ENCODE results near the gene LYPD6. TPM values are rescaled to one million over a fixed set of nuclear protein-coding genes. Genes with fewer than 3 reads are reported as not detected.

Gene LYPD6
- total RNA-seq, 1 donor from 2014 or later, result 2.1 TPM

DNA sequence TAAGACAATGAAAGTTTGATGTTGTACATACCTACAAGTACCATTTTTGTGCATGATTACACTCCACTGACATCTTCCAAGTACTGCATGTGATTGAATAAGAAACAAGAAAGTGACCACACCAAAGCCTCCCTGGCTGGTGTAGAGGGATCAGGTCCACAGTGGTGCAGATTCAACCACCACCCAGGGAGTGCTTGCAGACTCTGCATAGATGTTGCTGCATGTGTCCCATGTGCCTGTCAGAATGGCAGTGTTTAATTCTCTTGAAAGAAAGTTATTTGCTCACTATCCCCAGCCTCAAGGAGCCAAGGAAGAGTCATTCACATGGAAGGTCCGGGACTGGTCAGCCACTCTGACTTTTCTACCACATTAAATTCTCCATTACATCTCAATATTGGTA is 142.7 kb downstream of the LYPD6 start:
- no peaks in the 10 kb centered on the region for H3K9me3 Mint-ChIP-seq (ENCODE audit: unreplicated experiment)
- no peak for TF ChIP-seq CTCF (IDR thresholded peaks at IDR 0.05)
- no peaks in the 10 kb centered on the region for H3K27me3 Mint-ChIP-seq (ENCODE audit: unreplicated experiment)
- no peak overlapping the region for H3K27ac Mint-ChIP-seq (ENCODE audit: unreplicated experiment)
- H3K4me3 Mint-ChIP-seq (ENCODE audit: unreplicated experiment), result no peak overlapping the region
- DNase-seq (ENCODE audit: extremely low spot score, unreplicated experiment), result no peak
- no peaks in the 10 kb centered on the region for H3K4me1 Mint-ChIP-seq (ENCODE audit: unreplicated experiment)
- peaks cover 2% of the 10 kb centered on the region for H3K36me3 Mint-ChIP-seq (ENCODE audit: unreplicated experiment)

GRCh38 chr2:149473521-149473920 is 143.1 kb downstream of the LYPD6 start:
- no peaks in the 10 kb centered on the region for H3K4me1 Mint-ChIP-seq (ENCODE audit: unreplicated experiment)
- no peak overlapping the region for H3K4me3 Mint-ChIP-seq (ENCODE audit: unreplicated experiment)
- H3K27me3 Mint-ChIP-seq (ENCODE audit: unreplicated experiment), result no peaks in the 10 kb centered on the region

GRCh38 chr2:149483004-149483605 is 152.7 kb downstream of the LYPD6 start:
- H3K36me3 Mint-ChIP-seq (ENCODE audit: unreplicated experiment), result no peaks in the 10 kb centered on the region
- H3K4me1 Mint-ChIP-seq (ENCODE audit: unreplicated experiment), result peaks cover 6% of the 10 kb centered on the region
- peaks cover 2% of the 10 kb centered on the region for H3K27me3 Mint-ChIP-seq (ENCODE audit: unreplicated experiment)
- no peaks in the 10 kb centered on the region for H3K9me3 Mint-ChIP-seq (ENCODE audit: unreplicated experiment)
- TF ChIP-seq CTCF (IDR thresholded peaks at IDR 0.05), result no peak
- H3K4me3 Mint-ChIP-seq (ENCODE audit: unreplicated experiment), result no peak overlapping the region
- H3K27ac Mint-ChIP-seq (ENCODE audit: unreplicated experiment), result no peak overlapping the region
- DNase-seq (ENCODE audit: extremely low spot score, unreplicated experiment), result no peak

More at GRCh38 chr2:149473521-149473920, 143.1 kb downstream of the LYPD6 start:
- Mint-ChIP-seq H3K27ac (ENCODE audit: unreplicated experiment) (no peak overlapping the region), H3K9me3 (ENCODE audit: unreplicated experiment) (no peaks in the 10 kb centered on the region), H3K36me3 (ENCODE audit: unreplicated experiment) (peaks cover 2% of the 10 kb centered on the region)
- DNase-seq (ENCODE audit: extremely low spot score, unreplicated experiment), result no peak
- TF ChIP-seq CTCF (IDR thresholded peaks at IDR 0.05), result no peak

GRCh38 chr2:149486664-149487063 is 156.3 kb downstream of the LYPD6 start:
- H3K36me3 Mint-ChIP-seq (ENCODE audit: unreplicated experiment), result no peaks in the 10 kb centered on the region
- no peak for TF ChIP-seq CTCF (IDR thresholded peaks at IDR 0.05)
- no peak overlapping the region for H3K4me3 Mint-ChIP-seq (ENCODE audit: unreplicated experiment)
- H3K4me1 Mint-ChIP-seq (ENCODE audit: unreplicated experiment), result peaks cover 28% of the 10 kb centered on the region
- no peak for DNase-seq (ENCODE audit: extremely low spot score, unreplicated experiment)
- no peaks in the 10 kb centered on the region for H3K9me3 Mint-ChIP-seq (ENCODE audit: unreplicated experiment)
- no peak overlapping the region for H3K27ac Mint-ChIP-seq (ENCODE audit: unreplicated experiment)
- peaks cover 2% of the 10 kb centered on the region for H3K27me3 Mint-ChIP-seq (ENCODE audit: unreplicated experiment)

GRCh38 chr2:149487189-149487588 is 156.8 kb downstream of the LYPD6 start:
- no peaks in the 10 kb centered on the region for H3K9me3 Mint-ChIP-seq (ENCODE audit: unreplicated experiment)
- peaks cover 28% of the 10 kb centered on the region for H3K4me1 Mint-ChIP-seq (ENCODE audit: unreplicated experiment)
- H3K27ac Mint-ChIP-seq (ENCODE audit: unreplicated experiment), result no peak overlapping the region
- no peak for DNase-seq (ENCODE audit: extremely low spot score, unreplicated experiment)
- peak; percentile 17 for TF ChIP-seq CTCF (IDR thresholded peaks at IDR 0.05)
- peaks cover 2% of the 10 kb centered on the region for H3K27me3 Mint-ChIP-seq (ENCODE audit: unreplicated experiment)
- H3K36me3 Mint-ChIP-seq (ENCODE audit: unreplicated experiment), result no peaks in the 10 kb centered on the region
- H3K4me3 Mint-ChIP-seq (ENCODE audit: unreplicated experiment), result no peak overlapping the region

Data from osteocyte (in vitro differentiated cells).